GM23338 (cell line): ENCODE measurements around the gene PECR. TPM values are rescaled to one million over a fixed set of nuclear protein-coding genes. Genes with fewer than 3 reads are reported as not detected.

Source experiments
- ATAC-seq: fragments of 200-7000 bp; cut with Tn5 transposase; 3 replicates; pipeline ENCODE4 v1.9.1; 2020
- DNase-seq: peaks from one replicate; pipeline ENCODE4 v3.0.0-alpha.2; 2015; ENCODE audit warnings: low spot score
- H2AFZ ChIP-seq: fragments of 200-600 bp; sonication (generic); 2 replicates; pipeline ENCODE4 v1.8.0; 2016; ENCODE audit warnings: antibody characterized with exemption, mild to moderate bottlenecking, moderate library complexity
- H3F3A ChIP-seq: fragments of 200-600 bp; sonication (generic); replicated peaks from 2 replicates; pipeline ENCODE4 v1.8.0; 2017; ENCODE audit warnings: antibody characterized with exemption, mixed run types, low read depth
- H3K27ac ChIP-seq: fragments of 200-600 bp; sonication (generic); 2 replicates; pipeline ENCODE4 v1.6.1; 2016; ENCODE audit warnings: low read depth
- H3K27me3 ChIP-seq: fragments of 200-600 bp; sonication (generic); 2 replicates; pipeline ENCODE4 v1.8.0; 2016; ENCODE audit warnings: mild to moderate bottlenecking, mixed run types, moderate library complexity; ENCODE audit not compliant: insufficient read depth
- H3K36me3 ChIP-seq: fragments of 200-600 bp; sonication (generic); 2 replicates; pipeline ENCODE4 v1.8.0; 2016; ENCODE audit warnings: mild to moderate bottlenecking; ENCODE audit not compliant: insufficient read depth
- H3K4me1 ChIP-seq: fragments of 200-600 bp; sonication (generic); 2 replicates; pipeline ENCODE4 v1.8.0; 2016; ENCODE audit warnings: mild to moderate bottlenecking, moderate library complexity; ENCODE audit not compliant: insufficient read depth
- H3K4me2 ChIP-seq: fragments of 200-600 bp; sonication (generic); 2 replicates; pipeline ENCODE4 v1.7.1; 2017; ENCODE audit warnings: mixed run types
- H3K4me3 ChIP-seq: fragments of 200-600 bp; sonication (generic); 2 replicates; pipeline ENCODE4 v1.6.1; 2016; ENCODE audit warnings: mixed run types
- H3K79me2 ChIP-seq: fragments of 200-600 bp; sonication (generic); replicated peaks from 2 replicates; pipeline ENCODE4 v1.8.0; 2017; ENCODE audit warnings: mild to moderate bottlenecking; ENCODE audit not compliant: insufficient read depth
- H3K9me2 ChIP-seq: fragments of 200-600 bp; sonication (generic); 2 replicates; pipeline ENCODE4 v1.8.0; 2017; ENCODE audit not compliant: insufficient read depth
- H4K20me1 ChIP-seq: fragments of 200-600 bp; sonication (generic); replicated peaks from 2 replicates; pipeline ENCODE4 v1.8.0; 2017; ENCODE audit warnings: mild to moderate bottlenecking; ENCODE audit not compliant: insufficient read depth
- H3K27ac Mint-ChIP-seq: 2 replicates; pipeline ENCODE4 v1.8.0; 2020; ENCODE audit warnings: inconsistent platforms, mild to moderate bottlenecking, moderate library complexity, mixed read lengths
- H3K27me3 Mint-ChIP-seq: 3 replicates; pipeline ENCODE4 v1.8.0; 2022; ENCODE audit warnings: low read depth, mild to moderate bottlenecking, moderate library complexity, mixed read lengths, inconsistent platforms; ENCODE audit not compliant: insufficient read depth, poor library complexity
- H3K36me3 Mint-ChIP-seq: 3 replicates; pipeline ENCODE4 v1.8.0; 2021; ENCODE audit warnings: low read depth, mild to moderate bottlenecking, inconsistent platforms, moderate library complexity, mixed read lengths
- H3K4me1 Mint-ChIP-seq: 3 replicates; pipeline ENCODE4 v1.8.0; 2020; ENCODE audit warnings: mild to moderate bottlenecking, inconsistent platforms, mixed read lengths
- H3K4me3 Mint-ChIP-seq: 3 replicates; pipeline ENCODE4 v1.8.0; 2021; ENCODE audit warnings: moderate library complexity, mild to moderate bottlenecking, inconsistent platforms, mixed read lengths
- H3K9me3 Mint-ChIP-seq: 3 replicates; pipeline ENCODE4 v1.8.0; 2020; ENCODE audit warnings: moderate library complexity, mild to moderate bottlenecking, inconsistent platforms, mixed read lengths
- CREB1 ChIP-seq: fragments of 250-450 bp; sonication (Bioruptor Pico); IDR thresholded peaks from 2 replicates; pipeline ENCODE4 v1.5.0; 2020; ENCODE audit warnings: low read depth, mild to moderate bottlenecking, moderate library complexity
- CTCF ChIP-seq, 2 experiments: fragments of 200-600 bp in 1 of 2; sonication (generic) in 1 of 2; conservative IDR thresholded peaks; 2 replicates each; pipeline versions ENCODE4 v1.5.1 to v1.6.1; 2016 to 2017; ENCODE audit warnings: antibody characterized with exemption in 2 of 2, low read depth in 2 of 2, mild to moderate bottlenecking in 2 of 2, moderate library complexity in 1 of 2
- ETS1 ChIP-seq: IDR thresholded peaks from 2 replicates; pipeline ENCODE4 v1.6.1; 2016; ENCODE audit warnings: antibody characterized with exemption
- EZH2 ChIP-seq: fragments of 200-600 bp; sonication (generic); IDR thresholded peaks from one replicate; pipeline ENCODE4 v1.8.0; 2017; ENCODE audit warnings: antibody characterized with exemption, mild to moderate bottlenecking, low read depth; ENCODE audit not compliant: unreplicated experiment
- JUNB ChIP-seq: IDR thresholded peaks from one replicate; pipeline ENCODE4 v1.6.1; 2016; ENCODE audit warnings: antibody characterized with exemption; ENCODE audit not compliant: unreplicated experiment
- NANOG ChIP-seq: IDR thresholded peaks from 2 replicates; pipeline ENCODE4 v1.6.1; 2016; ENCODE audit warnings: antibody characterized with exemption, borderline replicate concordance
- POLR2AphosphoS5 ChIP-seq: IDR thresholded peaks from 2 replicates; pipeline ENCODE4 v1.6.1; 2016; ENCODE audit warnings: antibody characterized with exemption, low read depth
- STAT1 ChIP-seq: IDR thresholded peaks from one replicate; pipeline ENCODE4 v1.6.1; 2016; ENCODE audit warnings: antibody characterized with exemption; ENCODE audit not compliant: unreplicated experiment
- polyA plus RNA-seq: library from polyadenylated mRNA; unstranded; fragments of >200 nt; fragmentation: Nextera tagmentation; extraction: Ambion mirVana; gene quantifications from 2 replicates; pipeline ENCODE4 v1.2.1, GENCODE V29; 2016
- total RNA-seq: library from RNA; depleted of rRNA; stranded (reverse); fragments of >200 nt; shearing (Covaris generic); gene quantifications from 2 replicates; pipeline ENCODE4 v1.2.3, GENCODE V29; 2014
- TF ChIP-seq, protein P1 (sequence below): IDR thresholded peaks from one replicate; pipeline ENCODE4 v1.6.1; 2018; ENCODE audit warnings: antibody characterized with exemption; ENCODE audit not compliant: unreplicated experiment
- TF ChIP-seq, protein P2 (sequence below): fragments of 250-450 bp; sonication (Bioruptor Pico); IDR thresholded peaks from 2 replicates; pipeline ENCODE4 v1.5.0; 2020; ENCODE audit warnings: mild to moderate bottlenecking, moderate library complexity

The PECR gene
- total and polyA plus RNA-seq, 2 experiments from 2014 or later = 12.1 to 15.5 TPM

- Histone ChIP-seq H3K27me3 (no peaks in the 10 kb centered on the region), H3K27ac (peak overlapping the region; percentile 92), H3K4me3 (peak overlapping the region; percentile 41), H3F3A (peaks cover 37% of the 10 kb centered on the region), H3K36me3 (peaks cover 82% of the 10 kb centered on the region), H3K9me2 (no peaks in the 10 kb centered on the region), H3K79me2 (peaks cover 82% of the 10 kb centered on the region), H3K4me2 (peak overlapping the region; percentile 73), H3K4me1 (peaks cover 12% of the 10 kb centered on the region), H2AFZ (no peak overlapping the region), H4K20me1 (peaks cover 2% of the 10 kb centered on the region)
- peak overlapping the region; percentile 100 for H3K27ac Mint-ChIP-seq
- no peaks in the 10 kb centered on the region; the same call in 2 of the 3 replicates for H3K9me3 Mint-ChIP-seq
- H3K4me1 Mint-ChIP-seq = peaks cover 47% of the 10 kb centered on the region
- H3K4me3 Mint-ChIP-seq = peak overlapping the region; percentile 70
- DNase-seq (peak; percentile 100), ATAC-seq (peak; percentile 85)
- peaks cover 11% of the 10 kb centered on the region for H3K27me3 Mint-ChIP-seq
- H3K36me3 Mint-ChIP-seq = peaks cover 99% of the 10 kb centered on the region
- TF ChIP-seq NANOG (0 out of 2 replicates have a peak, but pooled peaks have one; percentile 5), CTCF (conservative IDR thresholded peaks at IDR 0.05; ENCODE audit: low read depth in 2 of 2) (peak; percentile 87 to 94), JUNB (no peak), CREB1 (CRISPR knock-in tag) (no peak), ETS1 (no peak), EZH2 (no peak), POLR2AphosphoS5 (peak; percentile 68), STAT1 (no peak)
- TF ChIP-seq, protein P1, sequence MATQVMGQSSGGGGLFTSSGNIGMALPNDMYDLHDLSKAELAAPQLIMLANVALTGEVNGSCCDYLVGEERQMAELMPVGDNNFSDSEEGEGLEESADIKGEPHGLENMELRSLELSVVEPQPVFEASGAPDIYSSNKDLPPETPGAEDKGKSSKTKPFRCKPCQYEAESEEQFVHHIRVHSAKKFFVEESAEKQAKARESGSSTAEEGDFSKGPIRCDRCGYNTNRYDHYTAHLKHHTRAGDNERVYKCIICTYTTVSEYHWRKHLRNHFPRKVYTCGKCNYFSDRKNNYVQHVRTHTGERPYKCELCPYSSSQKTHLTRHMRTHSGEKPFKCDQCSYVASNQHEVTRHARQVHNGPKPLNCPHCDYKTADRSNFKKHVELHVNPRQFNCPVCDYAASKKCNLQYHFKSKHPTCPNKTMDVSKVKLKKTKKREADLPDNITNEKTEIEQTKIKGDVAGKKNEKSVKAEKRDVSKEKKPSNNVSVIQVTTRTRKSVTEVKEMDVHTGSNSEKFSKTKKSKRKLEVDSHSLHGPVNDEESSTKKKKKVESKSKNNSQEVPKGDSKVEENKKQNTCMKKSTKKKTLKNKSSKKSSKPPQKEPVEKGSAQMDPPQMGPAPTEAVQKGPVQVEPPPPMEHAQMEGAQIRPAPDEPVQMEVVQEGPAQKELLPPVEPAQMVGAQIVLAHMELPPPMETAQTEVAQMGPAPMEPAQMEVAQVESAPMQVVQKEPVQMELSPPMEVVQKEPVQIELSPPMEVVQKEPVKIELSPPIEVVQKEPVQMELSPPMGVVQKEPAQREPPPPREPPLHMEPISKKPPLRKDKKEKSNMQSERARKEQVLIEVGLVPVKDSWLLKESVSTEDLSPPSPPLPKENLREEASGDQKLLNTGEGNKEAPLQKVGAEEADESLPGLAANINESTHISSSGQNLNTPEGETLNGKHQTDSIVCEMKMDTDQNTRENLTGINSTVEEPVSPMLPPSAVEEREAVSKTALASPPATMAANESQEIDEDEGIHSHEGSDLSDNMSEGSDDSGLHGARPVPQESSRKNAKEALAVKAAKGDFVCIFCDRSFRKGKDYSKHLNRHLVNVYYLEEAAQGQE = no peak
- TF ChIP-seq, protein P2, sequence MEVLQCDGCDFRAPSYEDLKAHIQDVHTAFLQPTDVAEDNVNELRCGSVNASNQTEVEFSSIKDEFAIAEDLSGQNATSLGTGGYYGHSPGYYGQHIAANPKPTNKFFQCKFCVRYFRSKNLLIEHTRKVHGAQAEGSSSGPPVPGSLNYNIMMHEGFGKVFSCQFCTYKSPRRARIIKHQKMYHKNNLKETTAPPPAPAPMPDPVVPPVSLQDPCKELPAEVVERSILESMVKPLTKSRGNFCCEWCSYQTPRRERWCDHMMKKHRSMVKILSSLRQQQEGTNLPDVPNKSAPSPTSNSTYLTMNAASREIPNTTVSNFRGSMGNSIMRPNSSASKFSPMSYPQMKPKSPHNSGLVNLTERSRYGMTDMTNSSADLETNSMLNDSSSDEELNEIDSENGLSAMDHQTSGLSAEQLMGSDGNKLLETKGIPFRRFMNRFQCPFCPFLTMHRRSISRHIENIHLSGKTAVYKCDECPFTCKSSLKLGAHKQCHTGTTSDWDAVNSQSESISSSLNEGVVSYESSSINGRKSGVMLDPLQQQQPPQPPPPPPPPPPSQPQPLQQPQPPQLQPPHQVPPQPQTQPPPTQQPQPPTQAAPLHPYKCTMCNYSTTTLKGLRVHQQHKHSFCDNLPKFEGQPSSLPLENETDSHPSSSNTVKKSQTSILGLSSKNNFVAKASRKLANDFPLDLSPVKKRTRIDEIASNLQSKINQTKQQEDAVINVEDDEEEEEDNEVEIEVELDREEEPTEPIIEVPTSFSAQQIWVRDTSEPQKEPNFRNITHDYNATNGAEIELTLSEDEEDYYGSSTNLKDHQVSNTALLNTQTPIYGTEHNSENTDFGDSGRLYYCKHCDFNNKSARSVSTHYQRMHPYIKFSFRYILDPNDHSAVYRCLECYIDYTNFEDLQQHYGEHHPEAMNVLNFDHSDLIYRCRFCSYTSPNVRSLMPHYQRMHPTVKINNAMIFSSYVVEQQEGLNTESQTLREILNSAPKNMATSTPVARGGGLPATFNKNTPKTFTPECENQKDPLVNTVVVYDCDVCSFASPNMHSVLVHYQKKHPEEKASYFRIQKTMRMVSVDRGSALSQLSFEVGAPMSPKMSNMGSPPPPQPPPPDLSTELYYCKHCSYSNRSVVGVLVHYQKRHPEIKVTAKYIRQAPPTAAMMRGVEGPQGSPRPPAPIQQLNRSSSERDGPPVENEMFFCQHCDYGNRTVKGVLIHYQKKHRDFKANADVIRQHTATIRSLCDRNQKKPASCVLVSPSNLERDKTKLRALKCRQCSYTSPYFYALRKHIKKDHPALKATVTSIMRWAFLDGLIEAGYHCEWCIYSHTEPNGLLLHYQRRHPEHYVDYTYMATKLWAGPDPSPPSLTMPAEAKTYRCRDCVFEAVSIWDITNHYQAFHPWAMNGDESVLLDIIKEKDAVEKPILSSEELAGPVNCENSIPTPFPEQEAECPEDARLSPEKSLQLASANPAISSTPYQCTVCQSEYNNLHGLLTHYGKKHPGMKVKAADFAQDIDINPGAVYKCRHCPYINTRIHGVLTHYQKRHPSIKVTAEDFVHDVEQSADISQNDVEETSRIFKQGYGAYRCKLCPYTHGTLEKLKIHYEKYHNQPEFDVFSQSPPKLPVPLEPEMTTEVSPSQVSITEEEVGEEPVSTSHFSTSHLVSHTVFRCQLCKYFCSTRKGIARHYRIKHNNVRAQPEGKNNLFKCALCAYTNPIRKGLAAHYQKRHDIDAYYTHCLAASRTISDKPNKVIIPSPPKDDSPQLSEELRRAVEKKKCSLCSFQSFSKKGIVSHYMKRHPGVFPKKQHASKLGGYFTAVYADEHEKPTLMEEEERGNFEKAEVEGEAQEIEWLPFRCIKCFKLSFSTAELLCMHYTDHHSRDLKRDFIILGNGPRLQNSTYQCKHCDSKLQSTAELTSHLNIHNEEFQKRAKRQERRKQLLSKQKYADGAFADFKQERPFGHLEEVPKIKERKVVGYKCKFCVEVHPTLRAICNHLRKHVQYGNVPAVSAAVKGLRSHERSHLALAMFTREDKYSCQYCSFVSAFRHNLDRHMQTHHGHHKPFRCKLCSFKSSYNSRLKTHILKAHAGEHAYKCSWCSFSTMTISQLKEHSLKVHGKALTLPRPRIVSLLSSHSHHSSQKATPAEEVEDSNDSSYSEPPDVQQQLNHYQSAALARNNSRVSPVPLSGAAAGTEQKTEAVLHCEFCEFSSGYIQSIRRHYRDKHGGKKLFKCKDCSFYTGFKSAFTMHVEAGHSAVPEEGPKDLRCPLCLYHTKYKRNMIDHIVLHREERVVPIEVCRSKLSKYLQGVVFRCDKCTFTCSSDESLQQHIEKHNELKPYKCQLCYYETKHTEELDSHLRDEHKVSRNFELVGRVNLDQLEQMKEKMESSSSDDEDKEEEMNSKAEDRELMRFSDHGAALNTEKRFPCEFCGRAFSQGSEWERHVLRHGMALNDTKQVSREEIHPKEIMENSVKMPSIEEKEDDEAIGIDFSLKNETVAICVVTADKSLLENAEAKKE (CRISPR knock-in tag) = no peak
Observed at GRCh38 chr2:216114714-216115531, 33.3 kb upstream of the PECR start.
